NCI-H345 (cell line): ENCODE measurements around the gene ARL4A.
A peak's percentile ranks its signal among the peaks of the same experiment; 100 is the strongest.

Source experiments
- DNase-seq: peaks from one replicate; lab custom pipeline; 2025; lab: John Stamatoyannopoulos, UW

ARL4A gene

DNA sequence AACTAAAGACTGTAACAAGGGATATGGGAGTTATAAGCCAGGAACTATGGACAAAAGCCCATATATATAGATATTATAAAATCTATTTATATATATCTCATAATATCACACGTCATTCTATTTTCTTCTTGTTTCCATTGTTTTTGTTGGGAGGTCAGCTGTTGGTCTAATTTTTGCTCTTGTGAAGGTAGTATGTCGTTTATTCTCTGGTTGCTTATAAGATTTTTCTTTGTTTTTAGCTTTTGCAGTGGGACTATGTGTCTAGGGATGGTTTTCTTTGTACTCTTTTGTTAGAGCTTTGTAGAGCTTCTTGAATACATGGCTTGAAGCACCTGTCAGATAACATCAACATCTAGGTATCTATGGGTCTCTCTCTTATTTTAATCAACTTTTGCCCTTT is 14.0 kb downstream of the ARL4A start:
- DNase-seq, result no peak

DNA sequence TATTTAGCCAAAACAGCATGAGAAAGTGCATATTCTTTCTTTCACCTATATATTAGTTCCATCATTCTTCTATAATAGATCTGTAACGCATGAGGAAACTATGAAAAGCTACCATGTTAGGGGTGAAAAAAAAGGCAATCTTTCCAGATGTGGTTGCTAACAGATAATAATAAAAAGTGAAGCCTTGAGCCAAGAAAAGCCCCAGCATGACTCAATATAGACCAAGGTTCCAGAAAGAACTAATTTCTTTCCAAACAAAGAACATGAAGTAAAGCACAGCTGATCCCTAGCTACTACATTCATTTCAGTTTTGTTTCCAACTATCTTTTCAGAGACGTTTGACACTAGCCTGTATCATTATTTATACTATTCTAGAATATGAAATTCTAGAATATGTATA is 16.4 kb downstream of the ARL4A start:
- no peak for DNase-seq

DNA sequence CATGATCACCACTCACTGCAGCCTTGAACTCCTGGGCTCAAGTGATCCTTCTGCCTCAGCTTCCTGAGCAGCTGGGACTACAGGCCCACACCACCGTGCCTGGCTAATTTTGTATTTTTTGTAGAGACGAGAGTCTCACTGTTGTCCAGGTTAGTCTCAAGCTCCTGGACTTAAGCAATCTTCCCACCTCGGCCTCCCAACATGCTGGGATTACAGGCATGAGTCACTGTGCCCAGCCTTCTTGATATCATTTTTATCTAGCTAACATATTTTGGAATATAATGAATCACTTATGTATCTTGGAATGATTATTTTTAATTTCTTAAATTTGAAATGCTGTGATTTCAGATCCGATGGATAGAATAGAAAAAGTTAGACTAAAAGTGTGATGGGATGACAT is 18.4 kb downstream of the ARL4A start:
- DNase-seq, result no peak

DNA sequence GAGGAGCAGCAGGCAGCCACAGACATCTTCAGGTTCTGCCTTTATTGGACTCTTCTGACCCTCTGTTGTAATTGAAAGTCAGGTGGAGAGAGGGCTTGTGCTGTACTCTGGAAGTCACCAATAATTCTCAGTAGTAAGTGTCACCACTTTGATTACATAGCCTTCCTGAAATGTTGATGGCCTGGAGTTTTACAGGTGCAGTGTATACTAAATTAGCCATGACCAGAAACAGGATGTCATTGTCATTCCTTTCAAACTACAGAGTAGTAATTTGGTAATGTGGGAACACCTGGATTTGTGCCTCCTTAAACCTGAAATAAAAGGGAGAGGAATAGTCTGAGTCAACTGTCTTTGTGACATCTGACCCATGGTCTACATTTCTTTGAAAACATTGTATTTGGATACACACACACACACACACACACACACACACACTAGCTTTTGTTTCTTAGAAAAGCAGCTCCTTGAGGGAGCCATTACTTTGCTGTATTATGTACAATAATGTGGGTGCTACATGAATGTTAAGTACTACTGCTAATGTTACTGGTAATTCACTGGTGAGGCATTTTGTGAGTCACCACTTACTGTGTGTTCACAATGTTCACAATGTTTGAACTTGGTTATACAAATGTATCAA is 19.6 kb downstream of the ARL4A start:
- DNase-seq, result peak; percentile 82

DNA sequence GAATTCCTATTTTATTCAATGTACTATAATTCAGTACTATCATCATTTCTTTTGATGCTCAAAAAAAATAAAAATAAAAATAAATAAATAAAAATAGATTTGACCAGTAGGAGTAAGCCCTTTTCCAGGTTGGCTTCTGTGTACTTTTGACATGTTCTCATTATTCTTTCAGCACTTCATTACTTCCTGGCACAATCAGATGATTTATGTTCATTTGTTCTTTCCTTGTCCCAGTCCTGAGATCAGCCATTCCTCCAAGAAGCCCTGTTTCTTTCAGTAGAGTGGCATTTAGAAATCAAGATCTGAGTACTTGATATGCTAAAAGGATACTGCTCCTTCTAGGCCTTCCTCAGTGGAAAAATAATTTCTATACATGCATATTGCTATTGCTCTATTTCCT is 20.9 kb downstream of the ARL4A start:
- DNase-seq, result no peak

DNA sequence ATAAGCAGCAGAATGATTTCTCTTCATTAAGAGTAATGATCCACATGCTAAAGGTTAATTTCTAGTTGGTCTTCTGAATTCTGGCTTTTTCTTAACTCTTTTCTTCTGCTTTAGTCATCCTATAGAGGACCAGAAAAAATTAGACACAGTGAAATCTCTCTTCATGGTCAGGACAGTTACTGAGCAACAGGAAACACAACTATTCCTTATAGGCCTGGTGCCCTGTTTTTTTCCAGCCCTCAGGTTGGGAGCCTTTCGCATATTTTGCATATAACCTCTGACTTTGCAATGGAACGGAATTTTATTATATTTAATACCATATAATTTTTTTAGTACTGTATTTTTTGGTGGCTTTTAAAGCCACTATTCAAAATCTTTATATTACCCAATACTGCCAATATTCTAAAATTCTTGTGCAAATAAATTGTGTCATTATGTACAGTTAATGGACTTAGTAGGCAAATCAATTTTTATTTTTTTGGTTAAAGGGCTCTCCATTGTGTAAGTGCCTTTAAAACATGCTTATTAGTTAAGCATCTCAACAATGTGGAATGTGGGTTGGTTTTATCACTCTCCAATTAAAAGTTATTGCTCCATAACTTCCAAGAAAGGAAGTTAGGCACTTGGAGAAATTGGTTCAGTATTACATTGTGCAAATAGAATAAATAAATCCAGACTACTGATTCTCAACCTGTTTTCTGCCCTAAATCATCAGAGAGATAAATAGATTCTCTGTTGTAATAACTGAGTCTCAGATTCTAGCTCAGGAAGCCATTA is 22.5 kb downstream of the ARL4A start:
- no peak for DNase-seq

DNA sequence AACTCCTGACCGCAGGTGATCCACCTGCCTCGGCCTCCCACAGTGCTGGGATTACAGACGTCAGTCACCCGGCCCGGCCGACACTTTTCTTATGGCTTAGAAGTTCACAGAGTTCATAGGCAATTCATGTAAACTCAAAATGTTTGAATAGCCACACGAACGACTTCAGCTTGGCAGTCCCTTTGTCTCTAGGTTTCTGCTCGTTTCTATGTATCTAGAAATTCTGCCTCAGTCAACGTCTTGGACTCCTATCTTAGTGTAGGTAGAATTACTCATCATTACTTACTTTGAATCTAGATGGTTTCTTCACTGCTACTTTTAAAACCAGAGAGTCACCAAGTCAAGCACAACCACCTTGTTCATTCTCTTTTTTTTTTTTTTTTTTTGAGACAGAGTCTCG is 23.7 kb downstream of the ARL4A start:
- DNase-seq, result no peak

DNA sequence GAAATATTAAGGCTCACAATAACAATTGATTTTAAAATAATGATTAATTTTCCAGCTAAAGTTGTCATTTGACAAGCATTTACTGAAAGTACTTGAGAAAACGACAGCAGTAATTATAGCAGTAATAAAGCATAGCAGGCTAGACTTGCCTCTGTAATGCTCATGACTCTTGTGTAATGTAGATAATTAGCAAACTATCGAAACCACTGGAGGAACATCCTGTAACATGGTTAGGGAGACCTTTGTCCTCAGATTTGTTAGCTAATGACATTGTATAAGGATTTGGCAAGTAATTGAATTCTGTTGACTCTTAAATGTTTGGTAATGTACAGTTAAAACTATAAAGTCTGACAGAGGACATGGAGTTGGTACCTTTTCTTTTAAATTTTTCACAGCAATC is 24.8 kb downstream of the ARL4A start:
- DNase-seq, result no peak

DNA sequence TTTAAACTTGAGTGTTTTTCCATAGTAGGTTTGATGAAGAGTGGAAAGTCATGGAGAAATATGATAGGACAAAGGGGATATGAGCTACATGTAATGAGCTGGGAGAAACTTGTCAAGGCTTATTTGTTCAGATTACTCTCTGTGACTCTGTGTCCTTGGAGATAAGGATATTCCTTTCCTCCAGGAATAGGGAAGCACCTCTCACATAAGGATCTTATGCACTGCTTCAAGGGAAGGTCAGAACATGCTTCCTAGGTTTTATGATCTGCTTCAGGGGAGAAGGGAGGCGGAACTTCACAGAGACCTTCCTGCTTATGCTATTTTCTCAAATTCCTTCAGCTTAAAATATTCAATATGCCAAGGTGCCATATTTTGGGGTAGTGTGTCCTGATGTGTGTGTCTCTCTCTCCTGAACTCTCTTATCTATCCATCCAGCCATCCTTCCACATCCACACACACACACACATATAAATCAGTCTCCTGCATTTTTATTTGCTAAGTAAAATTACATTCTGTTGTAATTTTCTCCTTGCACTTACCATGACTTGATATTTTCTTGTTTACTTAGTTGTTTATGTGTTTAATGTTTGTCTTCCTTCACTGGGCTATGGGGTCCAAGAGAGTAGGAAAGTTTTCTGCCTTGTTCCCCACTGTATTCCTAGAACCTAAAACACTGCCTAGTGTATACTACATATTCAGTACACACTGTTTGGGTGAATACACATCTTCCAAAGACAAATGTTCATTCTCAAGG is 26.4 kb downstream of the ARL4A start:
- no peak for DNase-seq

DNA sequence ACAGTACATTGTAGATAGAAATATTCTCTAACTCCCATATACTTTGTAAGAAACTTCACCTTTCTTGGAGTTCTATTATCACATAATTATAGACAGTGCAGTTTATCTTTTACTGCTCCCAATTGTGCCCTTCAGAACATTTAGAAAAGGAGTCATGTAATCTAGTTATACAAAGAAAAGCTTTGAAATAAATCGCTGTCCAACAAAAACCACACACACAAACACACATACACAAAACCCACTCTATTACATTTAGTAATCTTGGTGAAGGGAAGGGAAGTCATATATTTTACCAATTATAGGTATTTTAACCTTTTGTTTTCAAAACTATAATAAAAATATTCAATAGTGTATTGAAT is 26.9 kb downstream of the ARL4A start:
- no peak for DNase-seq

DNA sequence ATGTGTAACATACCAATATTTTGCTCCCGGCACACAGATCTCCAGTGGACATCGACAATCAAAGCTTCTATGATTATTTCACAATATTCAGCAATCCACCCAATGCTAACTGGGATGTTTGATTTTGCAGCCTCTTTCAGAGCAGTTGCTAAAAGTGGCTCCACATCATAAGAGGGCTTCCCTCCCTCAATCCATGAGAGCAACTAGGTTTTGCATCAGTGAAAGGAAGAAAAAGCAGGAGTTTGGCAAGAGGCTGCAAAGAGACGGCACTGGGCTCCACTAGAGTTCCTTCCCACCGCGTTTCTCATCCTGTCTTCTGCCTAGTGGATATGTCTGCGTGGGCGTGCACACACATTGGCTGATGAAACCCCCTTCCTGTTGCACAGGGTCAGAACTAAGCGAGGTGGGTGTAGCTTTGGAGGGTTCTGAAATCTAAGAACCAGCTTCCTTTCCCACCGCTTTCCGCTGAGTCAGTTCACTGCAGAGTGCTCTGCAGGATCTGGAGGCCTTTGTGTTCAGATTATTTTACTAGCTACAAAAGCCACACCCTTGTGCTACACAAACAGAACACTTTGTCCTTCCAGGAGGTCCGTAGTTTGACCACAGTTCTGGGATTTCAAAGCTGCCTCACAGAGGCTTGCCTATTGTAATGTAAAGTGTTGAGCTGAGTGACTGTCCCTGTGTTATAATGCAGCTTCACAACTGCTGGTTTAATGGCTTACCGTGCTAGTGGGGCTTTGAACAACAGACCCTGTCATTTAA is 28.1 kb downstream of the ARL4A start:
- peak; percentile 66 for DNase-seq

DNA sequence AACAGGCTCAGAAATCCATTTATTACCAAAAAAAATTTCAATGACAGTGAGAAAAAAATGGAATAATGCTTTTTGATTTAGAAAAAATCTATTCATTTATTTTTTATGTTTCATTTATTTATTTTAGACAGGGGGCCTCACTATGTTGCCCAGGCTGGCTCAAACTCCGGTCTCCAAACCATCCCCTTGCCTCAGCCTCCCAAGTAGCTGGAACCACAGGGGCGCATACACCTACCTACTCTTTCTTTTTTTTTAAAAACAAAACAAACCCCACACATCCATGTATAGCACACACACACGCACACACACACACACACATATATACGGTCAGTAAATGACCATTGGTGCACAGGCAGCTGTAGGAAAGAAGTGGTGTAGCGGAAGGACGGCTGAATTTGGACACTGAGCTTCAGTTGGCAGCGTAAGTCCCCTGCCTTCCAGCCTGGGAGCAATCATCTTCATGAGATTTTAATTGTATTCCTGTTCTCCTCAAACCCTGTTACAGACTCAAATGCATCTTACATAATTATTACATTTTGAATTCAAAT is 28.8 kb downstream of the ARL4A start:
- DNase-seq, result no peak

DNA sequence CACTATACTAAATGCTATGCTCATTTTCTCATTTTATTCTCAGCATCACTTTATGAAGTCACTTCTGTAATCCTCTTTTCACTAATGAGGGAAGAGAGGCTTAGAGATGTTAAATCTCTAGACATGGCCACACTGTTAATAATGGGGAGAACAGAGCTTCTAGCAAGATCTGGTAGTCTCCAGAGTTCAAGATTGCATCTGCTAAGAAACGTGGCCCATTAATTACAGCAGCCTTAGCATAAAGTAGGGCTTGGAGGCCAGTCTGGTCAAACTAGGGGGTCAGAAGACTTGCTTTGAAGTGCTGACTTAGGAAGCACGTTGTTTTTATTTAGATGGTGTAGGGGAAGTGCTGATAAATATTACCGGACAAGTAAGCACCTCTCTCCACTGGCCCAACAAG is 29.3 kb downstream of the ARL4A start:
- no peak for DNase-seq

DNA sequence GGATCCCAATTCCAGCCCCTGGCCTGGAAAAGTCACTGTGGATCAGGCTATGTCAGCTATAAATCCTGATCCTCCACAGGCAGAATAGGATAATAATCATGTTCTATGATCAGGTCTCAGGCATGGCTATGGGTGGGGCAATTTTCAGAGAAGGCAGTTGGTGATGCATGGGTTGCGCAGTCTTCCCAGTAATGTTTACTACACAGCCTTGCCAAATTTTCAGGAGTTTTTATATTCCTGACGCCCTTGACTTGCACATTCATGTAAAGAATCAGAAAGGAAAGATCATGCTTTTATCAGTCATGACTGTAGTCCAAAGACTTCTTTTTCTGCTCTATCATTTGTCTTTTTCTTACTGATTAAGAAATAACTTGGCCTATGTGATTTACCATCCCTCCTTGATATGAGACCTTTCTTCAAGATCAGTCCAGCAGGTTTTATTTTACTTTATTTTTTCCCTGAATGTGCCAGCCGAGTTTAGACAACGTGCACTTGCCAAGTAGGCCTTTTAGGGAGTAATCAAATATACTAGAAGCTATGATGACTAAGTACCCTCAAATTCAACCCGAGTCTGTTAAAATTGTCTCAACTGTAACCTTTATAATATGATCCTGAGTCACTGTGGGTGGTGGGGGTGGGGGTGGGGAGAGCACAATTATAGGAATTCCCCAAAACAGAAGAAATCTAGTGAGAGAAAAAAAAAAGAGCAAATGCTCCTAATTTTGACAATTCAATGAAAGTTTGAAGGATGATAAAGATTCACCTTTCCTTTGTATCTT is 31.9 kb downstream of the ARL4A start:
- no peak for DNase-seq

DNA sequence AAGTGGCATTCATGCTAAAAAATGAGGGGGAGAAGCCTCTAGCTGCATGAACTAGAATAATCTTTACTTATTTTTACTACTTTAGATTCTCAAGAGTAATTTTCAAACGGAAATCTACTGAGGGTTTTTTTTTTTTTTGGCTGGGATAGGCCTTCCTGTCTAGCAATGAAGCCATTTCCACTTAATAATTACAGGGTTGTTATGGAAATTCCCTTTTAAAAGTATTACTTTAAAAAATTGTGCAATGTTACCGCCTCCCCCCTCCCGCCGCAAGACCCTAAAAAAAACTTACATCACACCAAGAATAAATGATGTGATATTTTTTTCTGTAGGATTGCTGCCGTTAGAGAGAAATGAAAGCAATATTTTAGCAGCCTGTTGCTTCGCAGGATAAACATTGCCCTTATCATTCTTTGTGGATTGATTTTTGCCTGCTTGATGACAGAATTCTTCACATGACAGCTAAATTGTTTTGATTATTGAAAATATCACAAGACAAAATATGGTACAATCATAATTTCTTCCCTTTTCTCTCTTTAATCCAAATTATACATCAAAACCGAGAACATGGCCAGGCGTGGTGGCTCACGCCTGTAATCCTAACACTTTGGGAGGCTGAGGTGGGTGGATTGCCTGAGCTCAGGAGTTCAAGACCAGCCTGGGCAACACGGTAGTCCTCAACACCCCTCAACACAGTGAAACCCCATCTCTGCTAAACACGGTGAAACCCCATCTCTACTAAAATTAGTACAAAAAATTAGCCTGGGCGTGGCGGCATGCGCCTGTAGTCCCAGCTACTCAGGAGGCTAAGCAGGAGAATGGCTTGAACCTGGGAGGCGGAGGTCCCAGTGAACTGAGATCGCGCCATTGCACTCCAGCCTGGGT is 32.8 kb downstream of the ARL4A start:
- DNase-seq, result no peak

DNA sequence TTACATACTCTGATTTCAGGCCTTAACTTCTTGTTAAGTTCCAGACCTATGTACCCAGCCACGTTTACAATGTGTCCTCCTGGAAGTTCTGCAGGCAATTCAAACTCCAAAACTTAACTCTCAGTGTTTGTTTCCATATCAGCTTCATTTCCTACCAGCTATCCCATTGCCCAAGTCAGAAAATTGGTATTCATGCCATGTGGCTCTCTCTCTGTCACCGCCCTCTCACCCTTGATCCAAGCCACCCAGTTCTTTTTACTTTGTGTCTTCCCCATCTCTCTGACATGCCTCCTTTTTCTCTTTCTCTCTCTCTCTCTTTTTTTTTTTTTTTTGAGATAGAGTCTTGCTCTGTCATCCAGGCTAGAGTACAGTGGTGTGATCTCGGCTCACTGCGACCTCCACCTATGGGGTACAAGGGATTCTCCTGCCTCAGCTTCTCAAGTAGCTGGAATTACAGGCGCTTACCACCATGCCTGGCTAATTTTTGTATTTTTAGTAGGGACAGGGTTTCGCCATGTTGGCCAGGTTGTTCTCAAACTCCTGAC is 33.9 kb downstream of the ARL4A start:
- no peak for DNase-seq

DNA sequence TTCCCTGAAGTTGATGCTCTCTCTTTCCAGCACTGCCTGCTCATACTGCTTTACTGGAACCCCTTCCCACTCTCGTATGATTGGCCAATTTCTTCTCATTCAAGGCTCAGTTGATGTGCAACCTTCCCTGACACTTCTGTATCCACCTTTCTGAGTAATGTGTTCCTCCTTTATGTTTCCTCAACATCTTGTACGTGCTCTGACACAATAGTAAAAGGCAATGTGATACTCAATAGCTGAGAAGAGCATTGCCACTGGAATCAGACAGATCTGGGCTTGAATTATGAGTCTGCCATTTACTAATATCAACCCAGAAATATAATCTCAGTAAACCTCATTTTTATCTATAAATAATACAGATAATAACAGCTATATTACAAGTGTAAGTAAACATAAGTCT is 34.7 kb downstream of the ARL4A start:
- DNase-seq, result no peak

DNA sequence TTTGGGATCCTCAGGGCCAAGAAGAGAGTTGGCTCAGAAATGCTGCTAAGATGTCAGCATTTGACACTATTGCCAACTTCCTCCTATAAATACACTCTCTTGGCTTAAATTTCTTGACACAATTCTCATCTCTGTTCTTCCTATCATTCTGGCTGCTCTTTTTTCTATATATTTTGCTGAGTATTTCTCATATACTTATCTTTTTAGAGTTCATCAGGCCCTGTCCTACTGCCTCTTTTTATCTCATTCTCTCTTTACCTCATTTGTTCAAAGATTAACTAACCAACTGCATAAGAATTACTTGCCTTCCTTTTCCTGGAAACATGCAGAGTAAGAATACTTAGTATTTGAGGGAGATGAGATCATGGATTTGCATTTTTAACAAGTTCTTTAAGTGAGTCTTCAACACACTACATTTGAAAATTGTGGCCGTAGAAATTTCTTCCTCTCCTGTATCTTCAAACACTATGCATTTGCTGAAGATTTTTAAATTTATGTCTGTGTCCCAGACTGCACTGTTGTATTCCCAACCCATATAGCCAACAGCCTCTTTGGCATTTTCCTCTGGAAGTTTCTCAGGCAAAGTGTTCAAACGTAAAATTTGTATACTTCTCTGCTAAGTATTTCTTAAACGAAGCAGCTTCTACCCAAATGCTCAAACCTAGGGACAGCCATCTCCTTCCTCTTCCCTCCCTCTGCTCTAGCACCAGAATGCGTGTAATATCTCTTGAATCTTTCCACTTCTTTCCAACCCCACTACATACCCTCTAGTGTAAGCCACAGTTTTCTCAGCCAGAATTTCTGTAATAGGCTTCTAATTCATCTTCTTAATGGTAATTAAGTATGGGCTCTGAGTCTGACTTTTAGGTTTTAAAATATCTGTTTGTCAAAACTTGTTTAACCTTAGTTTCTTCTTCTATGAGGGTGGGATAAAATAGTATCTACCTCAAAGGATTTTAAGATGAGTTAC is 35.5 kb downstream of the ARL4A start:
- no peak for DNase-seq
